Stimulated activated CD8-positive, alpha-beta memory T cell treated with anti-CD3 and anti-CD28 coated beads, Interleukin-15, amount 100 ng/mL, for 1 hour (primary cell): ENCODE data around the gene SEM1.
"Not testable (repeated sequence)": the region's sequence is repeated elsewhere in the genome, so short reads cannot be mapped to it uniquely, and the experiment has no call there.

Experiments used
- DNase-seq: peaks from one replicate; pipeline ENCODE4 v3.0.0-alpha.2; 2020; ENCODE audit warnings: low read depth

SEM1 gene

GRCh38 chr7:96700516-96700915, 9.1 kb downstream of the SEM1 start:
- DNase-seq, result no peak

- no peak for DNase-seq
These were observed 10.3 kb downstream of the SEM1 start for GRCh38 chr7:96699219-96699871.

- DNase-seq, result not testable (repeated sequence)
These were observed 11.2 kb downstream of the SEM1 start for GRCh38 chr7:96698449-96698848.

- no peak for DNase-seq
These were observed 11.8 kb downstream of the SEM1 start for GRCh38 chr7:96697822-96698221.

DNA sequence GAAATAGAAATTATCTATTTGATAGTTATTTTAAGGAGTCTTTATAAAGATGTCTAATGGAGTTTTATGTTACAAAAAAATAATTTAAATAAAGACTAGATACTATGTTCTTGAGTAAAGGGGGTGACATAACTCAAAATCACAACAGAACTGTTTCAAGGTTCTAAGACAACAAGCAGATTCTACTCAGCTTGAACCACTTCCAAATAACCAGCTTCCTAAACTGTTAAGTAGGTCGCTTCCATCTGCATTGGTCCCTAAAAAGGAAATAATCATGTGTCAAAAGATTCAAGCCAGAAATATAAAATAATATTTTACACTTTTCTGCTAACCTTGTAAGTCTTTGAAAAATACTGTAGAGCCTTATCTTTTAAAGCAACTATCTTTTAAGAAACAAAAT, 14.1 kb downstream of the SEM1 start:
- no peak for DNase-seq

- DNase-seq, result no peak
These were observed 15.6 kb downstream of the SEM1 start for GRCh38 chr7:96694082-96694481.

GRCh38 chr7:96691702-96692101, 17.9 kb downstream of the SEM1 start:
- DNase-seq, result no peak

- DNase-seq, result no peak
These were observed 20.2 kb downstream of the SEM1 start for GRCh38 chr7:96689414-96689813.

- DNase-seq, result no peak
These were observed 23.3 kb downstream of the SEM1 start for GRCh38 chr7:96686305-96686704.

DNA sequence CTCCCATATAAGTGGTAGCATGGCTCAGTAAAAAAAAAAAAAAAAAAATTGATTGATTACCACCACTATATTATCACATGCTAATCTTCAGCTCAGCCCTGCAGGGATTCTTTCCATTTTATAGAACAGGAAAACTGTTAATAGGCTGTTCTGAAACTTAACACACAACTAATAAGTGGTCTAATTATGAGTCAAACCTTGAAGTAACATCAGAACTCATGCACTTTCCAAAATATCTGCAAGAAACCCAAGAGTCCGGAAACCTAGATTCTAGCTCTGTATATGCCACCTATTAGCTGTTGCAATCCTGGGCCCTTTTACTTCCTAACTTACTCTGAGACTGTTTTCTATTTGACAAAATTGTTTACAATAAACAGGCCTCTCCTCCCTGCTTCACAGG, 23.9 kb downstream of the SEM1 start:
- DNase-seq, result no peak

GRCh38 chr7:96685353-96685752, 24.3 kb downstream of the SEM1 start:
- no peak for DNase-seq

- DNase-seq, result no peak
These were observed 29.8 kb downstream of the SEM1 start for GRCh38 chr7:96679886-96680285.

DNA sequence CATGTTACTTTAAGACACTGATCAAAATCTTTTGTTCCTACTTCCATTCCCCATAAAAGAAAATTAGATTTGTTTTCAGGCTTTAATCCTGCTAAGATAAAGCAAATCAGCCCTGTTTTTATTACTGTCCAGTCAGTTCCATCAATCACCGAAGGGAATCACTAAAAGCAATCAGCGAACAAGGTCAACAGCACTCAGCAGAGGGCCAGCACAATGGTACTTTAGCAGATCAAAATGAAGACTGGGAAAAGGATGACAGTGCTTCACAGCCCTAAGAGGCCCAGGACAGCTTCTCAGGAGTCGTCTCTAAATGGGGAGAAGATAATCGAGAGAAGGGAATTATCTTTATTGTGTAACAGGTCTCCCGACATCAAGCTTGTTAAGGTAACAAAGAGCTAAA, 32.7 kb downstream of the SEM1 start:
- no peak for DNase-seq

GRCh38 chr7:96675548-96675947, 34.1 kb downstream of the SEM1 start:
- no peak for DNase-seq

DNA sequence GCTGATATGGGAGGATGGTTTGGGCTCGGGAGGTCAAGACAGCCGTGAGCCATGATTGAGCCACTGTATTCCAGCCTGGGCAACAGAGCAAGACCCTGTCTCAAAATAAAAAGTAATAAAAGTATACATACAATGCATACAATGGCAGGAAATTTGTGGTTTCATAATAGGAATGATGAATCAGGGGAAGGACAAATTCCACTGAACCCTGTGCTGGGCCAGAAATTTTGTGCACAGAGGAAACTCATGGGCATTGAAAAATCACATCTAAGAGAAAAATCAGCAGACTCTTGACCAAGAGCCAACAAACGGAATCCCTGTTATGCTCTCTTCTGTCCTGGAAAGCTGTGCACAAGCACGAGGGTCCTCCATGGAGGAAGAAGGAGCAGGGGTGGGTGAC, 35.1 kb downstream of the SEM1 start:
- DNase-seq, result no peak

- DNase-seq, result no peak
These were observed 37.8 kb downstream of the SEM1 start for GRCh38 chr7:96671854-96672253.

GRCh38 chr7:96670338-96671289, 39.0 kb downstream of the SEM1 start:
- DNase-seq, result no peak

GRCh38 chr7:96669812-96670211, 39.8 kb downstream of the SEM1 start:
- DNase-seq, result no peak

DNA sequence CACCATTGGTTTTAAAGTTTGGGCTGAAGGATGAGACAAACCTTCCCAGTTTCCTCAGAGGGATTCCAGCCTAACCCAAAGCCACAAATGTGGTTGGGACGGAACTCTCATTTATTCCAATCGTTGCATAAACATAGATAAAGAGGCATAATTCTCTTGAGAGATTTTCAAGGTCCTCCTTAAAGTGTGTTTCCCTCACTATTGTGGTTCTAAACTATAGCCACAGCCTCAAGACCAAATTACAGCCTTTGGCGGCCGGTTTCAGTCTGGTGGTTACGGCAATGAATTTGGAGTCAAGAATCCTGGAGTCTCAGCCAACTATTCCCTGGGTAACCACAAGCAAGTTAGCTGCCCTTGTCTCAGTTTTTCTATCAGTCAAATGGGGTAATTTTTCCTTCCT, 42.6 kb downstream of the SEM1 start:
- no peak for DNase-seq

DNA sequence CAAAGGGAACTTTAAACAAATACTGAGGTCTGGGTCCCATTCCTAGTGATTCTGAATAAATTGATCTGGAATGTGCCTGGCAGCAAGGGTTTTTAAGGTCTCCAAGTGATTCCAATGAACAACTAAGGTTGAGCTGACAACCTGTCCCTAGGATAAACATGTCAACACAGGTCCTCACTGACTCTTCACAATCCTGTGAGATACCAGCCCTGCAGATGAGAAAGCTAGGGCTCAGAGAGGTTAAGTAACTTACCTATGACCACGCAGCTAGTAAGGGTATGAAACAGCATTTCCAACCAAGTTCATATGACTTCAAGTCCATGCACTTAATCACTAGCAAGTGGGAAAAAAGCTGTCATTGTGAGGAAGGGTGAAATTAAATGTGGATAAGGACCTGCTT, 44.0 kb downstream of the SEM1 start:
- no peak for DNase-seq

DNA sequence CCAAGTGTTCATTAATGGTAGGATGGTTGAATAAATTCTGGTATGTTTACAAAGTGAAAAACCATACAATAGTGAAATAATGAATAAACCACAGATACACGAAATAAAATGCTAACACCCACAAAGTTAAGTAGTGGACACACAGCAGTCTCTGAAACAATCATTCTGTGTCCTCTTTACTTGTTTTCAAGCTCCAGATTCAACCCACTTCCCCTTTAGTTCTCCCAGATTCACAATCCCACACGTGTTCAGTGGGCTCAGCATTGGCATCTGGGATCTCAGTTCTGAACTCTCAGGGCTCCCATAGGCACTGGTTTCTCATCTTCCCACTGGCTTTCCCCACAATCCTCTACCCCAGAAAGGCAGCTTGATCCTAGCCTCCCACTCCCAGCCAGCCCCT, 44.9 kb downstream of the SEM1 start:
- DNase-seq, result no peak

GRCh38 chr7:96663871-96664445, 45.7 kb downstream of the SEM1 start:
- no peak for DNase-seq

DNA sequence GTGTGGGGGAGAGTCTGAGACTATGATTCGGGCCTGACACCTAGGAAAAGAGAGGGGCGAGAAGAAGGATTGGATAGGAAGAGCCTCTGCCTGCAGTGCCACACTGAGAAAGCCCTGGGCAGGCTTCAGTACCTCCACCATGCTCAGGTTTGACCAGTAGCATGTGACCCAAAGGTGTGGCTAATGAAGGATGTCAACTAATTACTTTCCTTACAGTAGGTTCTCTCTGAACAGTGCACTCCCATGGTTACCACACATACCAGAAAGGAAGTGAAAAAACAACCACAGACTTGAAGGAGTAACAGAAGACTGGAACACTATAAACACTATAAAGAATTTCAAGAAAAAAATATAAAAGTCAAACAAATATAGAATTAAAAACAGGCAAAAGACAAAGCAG, 46.2 kb downstream of the SEM1 start:
- no peak for DNase-seq
